GM12873 (cell line): Measurements from ENCODE around the gene BTBD7.

Experiments
- CTCF ChIP-seq: IDR thresholded peaks from 2 replicates; pipeline ENCODE4 v1.5.1; 2012; ENCODE audit warnings: low read depth, mild to moderate bottlenecking, moderate library complexity, low read length, control low read depth; ENCODE audit not compliant: insufficient read depth; ENCODE audit errors: missing control alignments

The BTBD7 gene

DNA sequence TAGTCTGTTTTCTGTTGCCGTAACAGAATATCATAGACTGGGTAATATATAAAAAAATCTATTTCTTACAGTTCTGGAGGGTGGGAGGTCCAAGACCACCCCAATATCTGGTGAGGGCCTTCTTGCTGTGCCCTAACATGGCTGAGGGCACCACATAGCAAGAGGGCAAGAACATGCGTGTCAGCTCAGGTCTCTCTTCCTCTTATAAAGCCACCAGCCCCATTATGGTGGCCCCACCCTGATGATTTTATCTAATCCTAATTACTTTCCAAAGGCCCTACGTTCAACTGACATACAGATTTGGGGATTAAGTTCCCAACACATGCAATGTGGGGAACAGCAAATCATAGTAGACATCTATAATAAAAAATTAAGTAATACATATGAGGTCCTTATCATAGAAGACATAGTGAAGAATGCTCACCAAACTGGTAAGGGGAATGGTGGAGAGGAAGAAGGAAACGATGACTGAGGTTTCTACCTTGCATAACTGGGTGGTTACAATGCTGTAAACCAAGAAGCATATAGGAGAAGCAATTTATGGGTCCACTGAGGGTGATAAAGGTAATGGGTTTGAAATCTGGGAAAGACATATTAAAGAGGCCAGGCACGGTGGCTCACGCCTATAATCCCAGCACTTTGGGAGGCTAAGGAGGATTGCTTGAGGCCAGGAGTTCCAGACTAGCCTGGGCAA, 27.0 kb downstream of the BTBD7 start:
- TF ChIP-seq CTCF = no peak

GRCh38 chr14:93304771-93305170, 28.1 kb downstream of the BTBD7 start:
- TF ChIP-seq CTCF = no peak

DNA sequence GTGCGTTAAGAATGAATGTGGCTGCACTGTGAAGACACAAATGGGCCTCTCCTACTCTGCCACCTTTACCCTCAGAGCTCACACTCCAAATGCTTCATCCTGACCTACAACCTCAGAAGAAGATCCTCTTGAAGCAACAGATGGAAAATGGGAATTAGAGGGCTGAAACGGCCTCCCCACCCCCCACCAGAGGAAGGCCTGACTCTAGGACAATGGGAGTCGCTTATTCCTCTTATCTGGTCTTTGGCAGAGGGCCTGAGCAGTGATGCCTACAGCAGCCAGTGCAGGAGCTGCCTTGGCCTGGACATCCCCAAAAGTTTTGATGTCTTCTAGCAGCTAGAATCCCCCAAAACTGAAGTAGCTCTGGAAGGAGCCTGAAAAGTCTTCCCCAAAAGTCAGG, 29.2 kb downstream of the BTBD7 start:
- no peak for TF ChIP-seq CTCF

DNA sequence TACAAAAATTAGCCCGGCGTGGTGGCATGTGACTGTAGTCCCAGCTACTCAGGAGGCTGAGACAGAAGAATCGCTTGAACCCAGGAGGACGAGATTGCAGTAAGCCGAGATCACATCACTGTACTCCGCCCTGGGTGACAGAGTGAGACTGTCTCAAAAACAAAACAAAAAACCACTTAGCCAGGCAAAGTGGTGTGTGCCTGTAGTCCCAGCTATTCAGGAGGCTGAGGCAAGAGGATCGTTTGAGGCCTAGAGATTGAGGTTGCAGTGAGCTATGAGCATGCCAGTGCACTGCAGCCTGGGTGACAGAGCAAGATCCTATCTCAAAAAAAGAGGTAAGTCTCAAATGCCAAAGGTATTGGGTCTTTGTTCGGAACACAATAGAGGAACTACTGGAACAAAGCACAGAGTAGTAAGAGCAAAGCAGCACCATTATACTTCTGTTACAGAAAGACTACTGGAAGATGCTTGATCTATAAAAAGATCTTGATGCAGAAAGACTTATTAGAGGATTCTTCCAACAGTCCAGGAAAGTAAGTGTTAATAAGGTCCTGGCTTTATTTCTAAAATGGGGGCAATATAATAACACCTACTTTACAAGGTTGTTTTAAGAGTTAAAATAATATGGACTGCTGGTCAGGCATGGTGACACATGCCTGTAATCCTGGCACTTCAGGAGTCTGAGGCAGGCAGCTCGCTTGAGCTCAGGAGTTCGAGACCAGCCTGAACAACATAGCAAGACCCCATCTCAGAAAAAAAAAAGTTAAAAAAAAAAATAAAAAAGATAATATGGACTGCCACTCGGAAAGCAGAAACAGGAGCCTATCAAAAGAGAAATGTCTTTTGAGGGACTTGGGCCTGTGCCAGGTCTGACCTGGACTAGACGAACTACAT, 29.9 kb downstream of the BTBD7 start:
- no peak for TF ChIP-seq CTCF

DNA sequence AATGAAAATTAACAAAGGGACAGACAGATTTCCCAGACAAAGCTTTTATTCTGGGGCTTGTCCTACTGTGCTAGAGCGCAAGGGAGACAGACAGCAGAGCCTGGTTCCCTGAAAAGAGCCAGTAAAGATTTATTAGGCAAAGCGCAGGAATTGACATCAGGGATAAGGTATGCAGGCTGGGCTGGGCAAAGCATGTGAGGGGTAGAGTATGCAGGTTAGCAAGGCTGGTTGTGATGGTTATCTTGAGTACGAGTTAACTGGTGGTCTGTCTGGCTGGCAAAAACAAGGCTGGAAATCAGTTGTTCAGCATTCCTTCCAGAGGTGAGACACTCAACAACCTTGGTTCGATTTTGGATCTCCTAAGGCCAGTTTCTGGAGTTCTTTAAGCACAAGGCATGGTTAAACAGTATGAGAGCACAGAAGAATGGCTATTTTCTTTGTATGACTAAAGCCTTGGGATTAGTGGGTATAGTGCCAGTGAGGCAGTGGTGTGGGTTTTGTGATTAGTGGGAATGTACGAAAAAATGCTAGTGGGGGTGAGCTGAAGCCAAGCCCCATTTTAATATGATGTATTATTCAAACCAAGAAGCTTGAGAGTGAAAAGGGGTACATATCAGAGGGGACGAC, 30.9 kb downstream of the BTBD7 start:
- no peak for TF ChIP-seq CTCF

- TF ChIP-seq CTCF = no peak
Measured at GRCh38 chr14:93299866-93300265, 33.0 kb downstream of the BTBD7 start.

DNA sequence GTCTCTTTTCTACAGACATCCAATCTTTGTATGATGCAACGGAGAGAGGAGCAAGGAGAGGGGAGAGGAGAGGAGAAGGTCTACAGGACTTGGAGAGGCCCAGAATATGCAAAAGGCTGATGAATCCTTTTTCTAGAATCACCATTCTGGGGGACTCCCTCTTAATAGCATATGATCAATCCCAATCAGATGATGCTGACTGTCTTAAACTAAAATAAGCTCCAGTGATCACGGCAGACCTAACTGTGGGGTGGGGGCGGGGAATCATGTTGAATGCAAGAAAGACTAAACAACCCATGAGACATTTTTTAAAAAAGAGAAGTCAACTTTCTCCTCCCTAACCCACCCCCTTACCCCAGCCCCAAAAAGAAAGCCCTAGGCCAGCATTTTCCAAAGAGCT, 33.4 kb downstream of the BTBD7 start:
- TF ChIP-seq CTCF = no peak
